Measurements from ENCODE around the gene SIN3B.

GRCh38 chr19:16885166-16885565 is 56.0 kb downstream of the SIN3B start:
- TF ChIP-seq CTCF (conservative IDR thresholded peaks at IDR 0.05; ENCODE audit: low read length) (no peak), EZH2phosphoT487 (IDR thresholded peaks at IDR 0.05; ENCODE audit: borderline replicate concordance) (no peak)

All from Loucy (cell line).